Vagina (tissue), 2 donors: ENCODE measurements around the gene DOCK8.

Experiments used
- CTCF ChIP-seq, 3 experiments: fragments of 450-650 bp in 2 of 3; fragments of 200-600 bp in 1 of 3; sonication (generic) in 1 of 3; IDR thresholded peaks; one replicate each; pipeline ENCODE4 v1.5.1; 2017 to 2019; ENCODE audit warnings: antibody characterized with exemption in 3 of 3, mild to moderate bottlenecking in 2 of 3, moderate library complexity in 2 of 3
- POLR2A ChIP-seq, 2 donors: fragments of 450-650 bp; IDR thresholded peaks; one replicate each; pipeline ENCODE4 v1.6.1; 2017; ENCODE audit warnings: antibody characterized with exemption in 2 of 2, mild to moderate bottlenecking in 2 of 2, moderate library complexity in 2 of 2

- TF ChIP-seq POLR2A (IDR thresholded peaks at IDR 0.05) = no peak
- no peak for TF ChIP-seq CTCF (IDR thresholded peaks at IDR 0.05)
These were observed 142.9 kb downstream of the DOCK8 start for GRCh38 chr9:357560-357959.
